CD4-positive, alpha-beta T cell treated with Interferon gamma for 1 hour (primary cell): ENCODE measurements around the gene BPIFA1.

Experiments
- DNase-seq: peaks from one replicate; pipeline ENCODE4 v3.0.0-alpha.2; 2020

BPIFA1 gene

DNA sequence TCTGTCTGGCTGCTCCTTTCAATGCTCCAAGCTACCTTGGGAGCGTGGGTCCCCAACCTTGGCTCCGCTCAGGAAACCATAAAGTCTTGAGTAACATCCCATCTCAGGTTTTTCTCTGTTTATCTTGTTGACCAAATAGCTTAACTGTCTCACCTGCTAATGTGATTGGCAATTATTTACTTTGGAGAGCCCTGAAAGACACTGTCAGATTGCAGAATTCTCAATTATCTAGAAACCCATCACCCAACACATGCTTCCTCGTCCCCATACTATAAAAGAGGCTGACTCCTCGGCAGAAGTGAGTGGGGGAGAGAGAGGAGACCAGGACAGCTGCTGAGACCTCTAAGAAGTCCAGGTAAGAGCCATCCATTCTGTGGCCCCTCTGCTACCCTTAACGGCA, at the start of gene BPIFA1:
Gene BPIFA1, plus strand, starts transcription at position 301 of the 400 bp plus-strand sequence. CDS start 1,716 bp downstream, outside the sequence.
- DNase-seq: no peak

DNA sequence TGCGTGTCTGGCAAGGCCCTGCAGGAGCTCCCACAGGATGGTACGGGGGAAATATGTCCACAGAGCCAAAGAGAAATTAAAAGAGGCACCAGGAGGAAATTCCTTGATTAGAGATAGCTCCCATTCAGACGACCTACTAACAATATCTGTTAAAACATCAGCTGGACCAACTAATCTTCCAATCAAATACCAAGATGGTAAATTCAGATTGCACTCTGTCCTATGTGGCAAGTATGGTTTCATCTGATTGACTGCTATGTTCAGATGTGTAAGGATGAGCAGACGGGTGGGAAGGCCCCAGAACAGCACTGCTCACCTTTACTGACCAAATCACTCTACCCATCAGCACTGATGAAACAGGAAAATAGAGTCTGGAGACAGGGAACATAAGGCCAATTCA, 48.3 kb upstream of the BPIFA1 start:
- no peak for DNase-seq

DNA sequence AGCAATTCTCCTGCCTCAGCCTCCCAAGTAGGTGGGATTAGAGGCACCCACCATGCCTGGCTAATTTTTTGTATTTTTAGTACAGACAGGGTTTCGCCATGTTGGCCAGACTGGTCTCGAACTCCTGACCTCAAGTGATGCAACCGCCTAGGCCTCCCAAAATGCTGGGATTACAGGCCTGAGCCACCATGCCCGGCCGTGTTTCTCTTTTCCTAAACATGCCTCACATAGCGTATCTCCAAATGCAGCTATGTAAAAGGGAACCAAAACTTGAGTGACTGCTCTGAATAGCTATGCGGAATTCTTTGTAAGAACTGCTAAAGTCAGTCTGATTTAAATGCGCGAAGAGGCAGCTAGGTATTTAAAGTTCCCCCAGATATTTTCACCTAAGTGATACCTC, 47.4 kb upstream of the BPIFA1 start:
- DNase-seq: no peak

- no peak for DNase-seq
Observed at GRCh38 chr20:33191484-33191883, 44.3 kb upstream of the BPIFA1 start.

DNA sequence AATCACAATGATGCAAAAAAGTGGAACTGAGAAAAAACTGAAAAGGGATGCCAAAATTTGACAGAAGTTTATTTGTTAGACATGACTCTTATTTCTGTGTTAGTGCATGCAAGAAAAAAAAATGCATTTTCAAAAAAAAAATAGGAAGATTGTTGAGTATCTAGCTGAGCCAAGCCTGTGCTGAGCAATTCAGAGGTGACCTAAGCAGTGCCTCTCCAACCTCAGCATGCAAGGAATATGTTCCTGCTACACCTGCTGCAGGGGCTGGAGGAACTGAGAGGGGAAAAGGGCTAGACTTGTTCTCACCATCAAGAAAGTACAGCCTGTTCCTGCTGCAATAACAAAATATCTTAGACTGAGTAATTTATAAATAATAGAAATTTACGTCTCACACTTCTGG, 43.8 kb upstream of the BPIFA1 start:
- DNase-seq: no peak

DNA sequence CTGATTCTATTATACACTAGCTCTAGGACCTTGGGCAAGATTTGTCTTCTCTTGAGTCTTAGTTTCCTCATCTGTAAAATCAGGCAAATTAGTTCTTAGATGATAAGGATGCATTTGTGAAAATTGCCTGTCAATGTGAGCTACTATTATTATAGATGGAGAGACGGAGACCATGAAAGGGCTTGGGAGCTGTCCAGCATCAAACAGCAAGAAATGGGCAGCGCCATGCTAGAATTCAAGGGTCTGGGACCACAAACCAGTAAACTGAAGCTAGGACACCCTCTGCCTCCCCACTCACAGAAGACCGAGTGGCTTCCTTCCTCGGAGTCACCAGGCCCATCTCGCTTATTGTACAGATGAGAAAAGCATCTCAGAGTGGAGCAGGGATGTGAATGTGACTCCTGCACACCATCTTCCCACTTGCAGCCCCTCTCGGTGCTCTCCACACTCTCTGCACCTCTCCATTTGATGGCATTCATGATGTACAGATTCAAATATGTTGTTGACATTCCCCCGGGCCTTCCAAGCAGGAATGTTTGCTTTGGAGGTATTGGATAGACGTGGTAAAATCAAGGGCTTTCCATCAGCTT, 42.8 kb upstream of the BPIFA1 start:
- DNase-seq: no peak

GRCh38 chr20:33199026-33199425, 36.8 kb upstream of the BPIFA1 start:
- DNase-seq: no peak

DNA sequence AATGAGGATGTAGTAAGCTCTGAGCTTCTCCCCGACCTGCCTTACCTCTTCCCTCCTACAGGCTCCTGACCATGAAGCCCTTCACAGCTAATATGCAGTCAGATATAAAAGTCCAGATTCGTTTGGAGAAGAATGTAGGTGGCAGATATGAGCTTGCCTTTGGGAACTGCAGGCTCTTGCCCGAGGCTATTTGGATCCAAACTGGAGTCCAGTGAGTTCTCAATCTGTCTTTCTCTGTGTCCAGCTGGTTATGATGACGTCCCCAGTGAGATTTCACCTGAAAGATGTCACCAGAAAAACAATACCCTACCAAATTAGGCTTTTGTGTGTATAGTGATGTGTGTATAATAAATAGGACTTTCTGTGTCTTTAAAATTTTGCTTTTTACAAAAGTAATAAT, 33.3 kb upstream of the BPIFA1 start:
- no peak for DNase-seq

DNA sequence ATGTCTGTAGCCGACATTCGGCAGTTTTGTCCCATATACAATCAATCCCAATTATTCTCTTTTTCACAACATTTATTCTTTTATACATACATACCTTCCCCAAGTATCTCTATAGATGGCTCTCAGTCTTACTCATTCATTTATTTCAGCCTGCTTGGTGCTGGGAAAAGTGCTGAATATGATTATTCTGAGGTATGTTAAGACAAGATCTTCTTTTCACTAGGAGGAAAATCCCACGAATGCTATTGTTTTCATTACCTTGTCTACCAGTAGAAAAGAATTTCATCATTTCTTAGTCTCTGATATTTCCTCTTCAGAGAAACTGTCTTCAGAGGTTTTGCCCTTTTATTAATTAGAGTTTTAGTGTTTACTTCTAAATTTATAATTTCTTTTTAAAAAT, 32.4 kb upstream of the BPIFA1 start:
- DNase-seq: no peak

- DNase-seq: no peak
Observed at GRCh38 chr20:33209789-33210188, 26.0 kb upstream of the BPIFA1 start.

- no peak for DNase-seq
Observed at GRCh38 chr20:33210371-33210770, 25.4 kb upstream of the BPIFA1 start.

- DNase-seq: no peak
Observed at GRCh38 chr20:33211817-33212424, 23.9 kb upstream of the BPIFA1 start.

DNA sequence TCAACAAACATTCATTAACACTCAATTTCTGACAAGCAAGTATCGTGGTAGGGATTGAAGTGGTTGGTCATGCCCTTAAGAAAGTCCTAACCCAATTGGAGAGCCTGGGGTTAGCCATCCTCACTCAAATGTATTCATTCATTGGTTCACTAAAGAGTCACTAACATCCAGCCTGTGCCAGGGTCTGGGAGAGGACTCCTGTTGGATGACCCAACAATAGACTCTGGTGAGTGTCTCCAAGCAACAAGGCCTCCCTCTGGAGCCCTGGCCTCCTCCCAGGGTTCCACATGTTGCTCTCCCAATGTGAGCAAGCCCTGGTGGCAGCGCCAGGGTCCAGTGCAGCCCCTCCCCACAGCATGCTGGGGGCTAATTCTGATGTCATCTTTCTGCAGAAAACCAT, 18.7 kb upstream of the BPIFA1 start, which contains the start of gene BPIFA3:
Gene BPIFA3, plus strand, starts transcription at position 301 of the 400 bp plus-strand sequence. CDS start 185 bp downstream, outside the sequence.
- DNase-seq: no peak

DNA sequence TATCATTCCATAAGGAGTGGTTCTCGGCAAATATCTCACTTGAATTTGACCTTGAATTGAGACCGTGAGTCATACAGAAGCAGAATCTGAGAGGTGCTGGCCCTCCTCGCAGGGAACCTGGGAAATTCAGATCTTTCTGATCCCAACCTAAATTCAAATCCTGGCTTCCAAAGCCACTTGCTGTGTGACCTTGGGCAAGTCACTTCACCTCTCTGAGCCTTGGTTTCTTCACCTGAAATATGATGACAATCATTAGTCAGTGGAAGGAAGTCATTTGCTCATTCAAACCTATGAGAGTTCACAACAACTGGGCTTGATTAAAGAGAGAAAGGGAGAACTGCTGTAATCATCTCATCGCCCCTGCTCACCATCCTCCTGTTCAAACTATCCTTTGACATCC, 11.4 kb upstream of the BPIFA1 start:
- DNase-seq: no peak

DNA sequence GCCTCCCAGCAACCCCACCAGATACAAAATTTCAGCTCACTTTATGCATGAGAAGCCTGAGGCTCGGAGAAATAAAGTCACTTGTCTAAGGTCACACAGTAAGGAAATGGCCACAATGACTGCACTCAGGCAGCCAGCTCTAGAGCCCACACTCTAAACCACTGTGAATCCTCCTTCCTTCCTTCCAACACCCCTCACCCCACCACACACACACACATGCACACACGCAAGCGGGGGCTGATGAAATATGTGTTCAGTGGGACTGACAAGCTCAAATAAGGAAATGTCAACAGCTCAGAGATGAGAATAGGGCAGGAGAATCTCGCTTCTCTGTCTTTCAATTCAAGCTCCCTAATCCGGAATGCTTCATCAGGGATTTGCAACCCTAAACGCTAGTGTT, 6.0 kb upstream of the BPIFA1 start:
- no peak for DNase-seq

DNA sequence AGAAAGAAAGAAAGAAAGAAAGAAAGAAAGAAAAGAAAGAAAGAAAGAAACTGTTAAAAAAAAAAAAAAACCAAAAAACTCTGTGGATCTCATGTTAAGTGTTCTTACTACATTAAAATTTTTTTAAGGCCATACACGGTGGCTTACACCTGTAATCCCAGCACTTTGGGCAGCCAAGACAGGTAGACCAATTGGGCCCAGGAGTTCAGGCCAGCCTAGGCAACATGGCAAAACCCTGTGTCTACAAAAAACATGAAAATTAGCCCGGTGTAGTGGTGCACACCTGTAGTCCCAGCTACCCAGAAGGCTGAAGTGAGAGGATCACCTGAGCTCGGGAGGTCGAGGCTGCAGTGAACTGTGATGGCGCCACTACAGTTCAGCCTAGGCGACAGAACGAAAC, 4.6 kb upstream of the BPIFA1 start:
- no peak for DNase-seq

DNA sequence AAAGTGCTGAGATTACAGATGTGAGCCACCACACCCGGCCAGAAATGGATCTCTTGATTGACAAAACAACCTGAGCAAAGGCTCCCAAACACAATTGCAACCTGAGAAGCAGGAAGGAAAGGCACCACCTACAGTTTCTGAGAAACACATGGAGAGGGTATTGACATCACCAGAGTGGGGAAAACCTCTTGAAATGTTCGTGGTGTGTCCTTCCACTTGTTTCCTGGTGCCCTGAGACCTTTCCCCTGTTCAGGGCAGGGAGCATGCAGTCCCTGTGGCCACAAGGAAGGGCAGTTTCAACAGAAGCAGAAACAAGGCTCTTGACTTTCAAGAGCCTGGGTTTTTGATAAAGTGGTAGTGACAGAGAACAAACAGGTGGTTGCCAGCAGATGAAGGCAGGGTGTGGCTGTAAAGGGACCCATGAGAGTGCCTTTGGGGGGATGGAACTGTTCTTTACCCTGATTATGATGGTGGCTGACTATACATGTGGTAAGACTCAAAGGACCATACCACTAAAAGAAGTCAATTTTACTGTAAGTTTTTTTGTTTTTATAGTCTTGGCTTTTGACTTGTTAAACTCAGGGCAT, 3.2 kb upstream of the BPIFA1 start:
- DNase-seq: no peak

GRCh38 chr20:33233129-33233774, 2.5 kb upstream of the BPIFA1 start:
- no peak for DNase-seq

GRCh38 chr20:33234050-33234449, 1.7 kb upstream of the BPIFA1 start:
- DNase-seq: no peak

- no peak for DNase-seq
Observed at GRCh38 chr20:33236351-33236750, 555 bp downstream of the BPIFA1 start.

DNA sequence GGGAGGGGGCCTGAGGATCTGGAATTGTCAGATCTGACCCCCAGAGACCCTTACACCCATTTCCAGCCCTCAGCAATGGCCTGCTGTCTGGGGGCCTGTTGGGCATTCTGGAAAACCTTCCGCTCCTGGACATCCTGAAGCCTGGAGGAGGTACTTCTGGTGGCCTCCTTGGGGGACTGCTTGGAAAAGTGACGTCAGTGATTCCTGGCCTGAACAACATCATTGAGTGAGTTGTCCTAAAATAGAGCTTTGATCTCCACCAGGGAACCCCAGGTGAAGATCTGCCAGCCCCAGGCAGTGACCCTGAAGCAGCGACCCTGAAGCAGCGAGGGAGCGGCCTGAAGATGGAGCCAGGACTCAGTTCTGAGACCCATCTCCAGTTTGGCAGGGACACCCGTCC, 2.2 kb downstream of the BPIFA1 start:
- no peak for DNase-seq

DNA sequence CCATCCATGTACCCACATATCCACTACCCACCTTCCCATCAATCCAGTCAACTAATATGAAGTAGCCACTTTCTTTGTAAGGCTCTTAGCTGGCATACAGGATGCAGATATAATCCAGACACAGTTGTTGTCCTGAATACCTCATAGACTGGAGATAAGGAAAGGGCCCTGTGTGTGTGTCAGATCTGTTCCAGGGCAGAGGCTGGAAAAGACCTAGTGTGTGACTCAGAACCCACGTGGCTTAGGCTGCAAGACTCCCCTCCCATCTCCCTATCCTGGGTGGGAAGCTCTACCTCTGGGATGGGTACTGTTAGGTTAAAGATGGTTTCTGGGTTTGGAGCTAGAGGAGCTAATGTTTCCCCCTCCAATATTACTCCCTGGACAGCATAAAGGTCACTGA, 3.6 kb downstream of the BPIFA1 start:
- DNase-seq: no peak

- no peak for DNase-seq
Observed at GRCh38 chr20:33239979-33240736, 4.4 kb downstream of the BPIFA1 start.
